Measurements from ENCODE around the gene ZNF428.

- TF ChIP-seq CTCF (conservative IDR thresholded peaks at IDR 0.05 in 1 of 2, IDR thresholded peaks at IDR 0.05 in 1 of 2; ENCODE audit: low read depth in 1 of 2, low read length in 2 of 2) (no peak), EZH2 (IDR thresholded peaks at IDR 0.05; ENCODE audit: low read length, missing control alignments) (no peak)
These were observed 30.1 kb upstream of the ZNF428 start for GRCh38 chr19:43649514-43649913.
